Ureter (tissue), 1 donor: ENCODE results near the gene PYCR2. TPM values are rescaled to one million over a fixed set of nuclear protein-coding genes. Genes with fewer than 3 reads are reported as not detected.
A peak's percentile ranks its signal among the peaks of the same experiment; 100 is the strongest.
"Not testable (repeated sequence)": the region's sequence is repeated elsewhere in the genome, so short reads cannot be mapped to it uniquely, and the experiment has no call there.

Experiments used
- DNase-seq: peaks from one replicate; pipeline ENCODE4 v3.0.0-alpha.2; 2020; ENCODE audit warnings: low spot score
- total RNA-seq: library from RNA; stranded (reverse); gene quantifications from one replicate; pipeline ENCODE4 v1.2.4, GENCODE V29; 2023
- donor health status: DM: yes; HTN: yes; CAD: no.

PYCR2 gene
- total RNA-seq, 1 donor from 2014 or later, result 106 TPM

DNA sequence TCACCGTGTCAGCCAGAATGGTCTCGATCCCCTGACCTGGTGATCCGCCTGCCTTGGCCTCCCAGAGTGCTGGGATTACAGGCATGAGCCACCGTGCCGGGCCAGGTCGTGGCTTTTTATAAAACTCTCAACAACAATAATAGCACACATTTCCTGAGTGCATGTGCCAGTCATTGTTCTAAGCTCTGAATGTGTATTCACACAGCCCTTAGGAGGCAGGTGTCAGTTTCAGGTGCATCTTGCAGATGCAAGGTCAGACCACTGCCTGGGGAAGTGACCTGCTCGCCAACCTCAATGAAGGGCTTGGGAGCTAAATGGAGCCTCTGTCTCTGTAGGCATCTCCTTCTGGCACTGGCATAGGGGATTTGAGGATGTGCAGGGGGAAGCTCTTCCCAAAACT is 18.5 kb upstream of the PYCR2 start:
- DNase-seq, result no peak

- no peak for DNase-seq
Measured at GRCh38 chr1:225941942-225942222, 17.8 kb upstream of the PYCR2 start.

DNA sequence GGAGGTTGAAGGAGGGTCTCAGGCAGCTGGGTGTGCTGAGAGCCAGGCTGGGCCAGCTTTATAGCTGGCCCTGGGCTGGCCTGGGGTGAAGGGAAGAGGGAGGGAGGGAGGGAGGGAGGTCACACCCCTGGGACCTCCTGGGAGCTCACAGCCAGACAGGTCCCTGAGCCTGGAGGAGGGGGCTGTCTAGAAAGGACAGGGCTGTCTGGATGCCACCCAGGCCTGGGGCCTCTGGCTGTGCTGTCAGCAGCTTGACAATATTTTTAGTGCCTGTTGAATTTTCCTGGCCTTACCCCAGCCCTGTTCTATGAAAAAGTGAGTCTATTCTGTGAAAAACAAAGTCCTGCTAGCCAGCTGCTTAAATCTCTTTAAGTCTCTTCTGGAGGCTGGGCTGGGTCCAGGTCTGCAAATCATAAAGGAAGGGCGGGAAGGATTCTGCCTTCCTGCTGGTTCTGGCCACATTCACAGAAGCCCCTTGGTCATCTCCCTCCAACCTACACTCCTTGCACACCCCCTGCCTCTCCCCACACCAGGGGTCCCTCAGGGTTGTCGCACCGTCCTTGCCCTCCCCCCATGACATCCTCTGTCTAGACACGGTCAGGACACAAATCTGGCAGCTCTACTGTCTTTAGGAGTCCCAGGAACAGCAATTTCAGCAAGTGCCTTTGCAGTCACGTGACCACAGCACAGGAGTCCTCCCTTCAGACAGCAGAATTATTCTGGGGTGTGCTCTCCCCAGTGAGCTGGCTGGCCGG is 17.3 kb upstream of the PYCR2 start, which contains the start of gene LEFTY2:
TSS of gene LEFTY2 (minus strand) at position 34 of the 755 bp plus-strand sequence. CDS start 80 bp downstream, outside the sequence.
- DNase-seq, result no peak

DNA sequence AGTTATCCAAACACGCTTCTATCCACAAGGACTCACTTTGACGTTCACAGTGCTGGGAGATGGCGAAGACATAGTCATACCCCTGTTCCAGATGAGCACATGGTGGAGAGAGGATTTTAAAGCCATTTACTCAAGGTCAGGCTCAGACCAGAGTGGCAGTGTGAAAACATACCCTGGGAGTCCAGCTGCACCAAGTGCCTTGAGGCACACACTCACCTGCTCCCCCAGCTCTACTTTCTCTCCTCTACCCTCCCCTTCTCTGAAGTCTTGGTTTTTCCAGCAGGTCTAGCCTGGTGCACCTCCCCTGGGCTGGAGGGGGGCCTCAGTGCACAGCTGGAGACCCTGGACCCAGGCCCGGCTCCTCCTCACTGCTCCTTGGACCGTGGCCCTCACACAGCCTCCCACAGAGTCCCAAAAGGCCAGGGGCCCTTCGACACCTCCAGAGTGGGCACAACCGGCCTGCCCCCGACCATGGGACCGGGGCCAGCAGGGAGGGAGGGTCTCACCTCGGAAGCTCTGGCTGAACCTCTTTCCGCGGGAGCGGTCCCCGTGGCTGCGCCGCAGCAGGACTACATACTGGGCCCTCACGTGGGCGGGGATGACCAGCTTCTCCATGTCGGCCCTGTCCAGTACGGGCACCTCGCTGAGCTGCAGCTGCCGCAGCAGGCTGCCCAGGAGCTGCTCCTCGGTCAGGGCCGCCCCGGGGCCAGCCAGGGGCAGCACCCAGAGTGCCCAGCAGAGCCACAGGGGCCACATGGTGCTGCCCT is 16.5 kb upstream of the PYCR2 start:
- DNase-seq, result no peak

- not testable (repeated sequence) for DNase-seq
Measured at GRCh38 chr1:225939939-225940310, 15.9 kb upstream of the PYCR2 start.

DNA sequence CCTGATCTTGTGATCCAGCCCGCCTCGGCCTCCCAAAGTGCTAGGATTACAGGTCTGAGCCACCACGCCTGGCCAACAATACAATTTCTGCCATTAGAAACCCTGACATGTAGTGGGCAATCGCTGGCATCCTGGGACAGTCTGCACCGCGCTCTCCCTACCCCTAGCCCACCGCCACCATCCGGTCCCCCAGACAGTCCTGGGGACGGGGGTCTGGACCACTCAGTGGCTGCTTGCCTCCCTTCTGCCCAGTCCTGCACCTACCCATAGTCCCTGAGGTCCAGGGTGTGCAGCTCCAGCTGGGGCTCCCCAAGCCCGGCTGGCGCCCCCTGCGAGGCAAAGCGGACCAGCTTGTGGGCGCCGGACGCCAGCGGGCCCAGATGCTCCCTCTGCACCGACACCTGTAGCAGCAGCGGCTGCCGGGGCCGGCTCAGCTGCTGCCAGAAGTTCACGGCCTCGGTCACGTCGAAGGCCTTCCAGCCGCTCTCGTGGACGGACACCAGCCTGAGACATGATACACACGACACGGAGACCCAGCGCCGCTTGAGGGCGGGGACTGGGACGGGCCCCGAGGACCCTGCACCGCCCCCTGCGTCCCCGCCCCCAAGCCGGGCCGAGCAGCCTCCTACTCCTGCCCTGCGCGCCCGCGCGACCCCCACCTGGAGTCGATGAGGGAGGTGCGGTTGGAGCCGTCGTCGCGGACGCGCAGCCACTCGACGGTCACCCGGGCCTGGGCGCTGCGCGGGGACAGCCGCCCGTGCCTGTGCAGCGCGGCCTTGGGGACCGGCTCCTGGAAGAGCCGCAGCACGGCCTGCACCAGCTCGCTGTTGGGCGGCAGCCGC is 15.3 kb upstream of the PYCR2 start:
- not testable (repeated sequence) for DNase-seq

- no peak for DNase-seq
Measured at GRCh38 chr1:225937048-225937968, 13.3 kb upstream of the PYCR2 start.

GRCh38 chr1:225936523-225936922 is 12.5 kb upstream of the PYCR2 start:
- DNase-seq, result no peak

DNA sequence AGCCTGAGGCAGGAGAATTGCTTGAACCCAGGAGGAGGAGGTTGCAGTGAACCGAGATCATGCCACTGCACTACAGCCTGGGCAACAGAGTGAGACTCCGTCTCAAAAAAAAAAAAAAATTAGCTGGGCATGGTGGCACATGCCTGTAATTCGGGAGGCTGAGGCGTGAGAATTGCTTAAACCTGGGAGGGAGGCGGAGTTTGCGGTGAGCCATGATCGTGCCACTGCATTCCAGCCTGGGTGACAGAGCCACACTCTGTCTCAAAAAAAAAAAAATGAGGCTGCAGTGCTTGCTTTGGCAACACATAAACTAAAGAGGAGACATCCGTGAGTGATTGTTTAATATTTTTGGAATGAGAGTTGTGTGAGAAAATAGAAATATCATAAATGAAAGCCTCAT is 12.0 kb upstream of the PYCR2 start:
- DNase-seq, result not testable (repeated sequence)

- DNase-seq, result no peak
Measured at GRCh38 chr1:225934711-225935110, 10.7 kb upstream of the PYCR2 start.

- DNase-seq, result no peak
Measured at GRCh38 chr1:225933072-225933471, 9.0 kb upstream of the PYCR2 start.

- no peak for DNase-seq
Measured at GRCh38 chr1:225931270-225932136, 7.5 kb upstream of the PYCR2 start.

GRCh38 chr1:225930566-225930965 is 6.5 kb upstream of the PYCR2 start:
- DNase-seq, result no peak

DNA sequence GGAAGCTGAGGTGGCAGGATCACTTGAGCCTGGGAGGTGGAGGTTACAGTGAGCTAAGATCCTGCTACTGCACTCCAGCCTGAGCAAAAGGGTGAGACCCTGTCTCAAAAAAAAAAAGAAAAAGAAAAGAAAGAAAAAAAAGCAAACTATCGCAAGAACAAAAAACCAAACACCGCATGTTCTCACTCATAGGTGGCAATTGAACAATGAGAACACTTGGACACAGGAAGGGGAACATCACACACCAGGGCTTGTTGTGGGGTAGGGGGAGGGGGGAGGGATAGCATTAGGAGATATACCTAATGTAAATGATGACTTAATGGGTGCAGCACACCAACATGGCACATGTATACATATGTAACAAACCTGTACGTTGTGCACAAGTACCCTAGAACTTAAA is 5.4 kb upstream of the PYCR2 start:
- not testable (repeated sequence) for DNase-seq

- DNase-seq, result no peak
Measured at GRCh38 chr1:225928186-225929175, 4.4 kb upstream of the PYCR2 start.

- DNase-seq, result no peak
Measured at GRCh38 chr1:225926551-225927113, 2.6 kb upstream of the PYCR2 start.

DNA sequence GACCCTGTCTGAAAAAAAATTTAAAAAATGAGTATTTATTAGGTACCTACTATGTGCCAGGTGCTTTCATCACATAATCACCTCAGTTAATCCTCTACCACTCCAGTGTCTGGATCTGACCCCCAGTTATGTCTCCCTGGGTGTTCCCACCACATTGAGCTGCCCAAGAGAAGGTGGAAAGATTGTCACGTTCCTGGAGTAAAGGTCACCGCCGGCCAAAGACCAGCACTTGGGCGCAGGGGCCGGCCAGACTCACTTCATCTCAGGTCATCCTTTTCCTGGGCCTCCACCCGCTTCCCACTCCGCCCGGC is 714 bp downstream of the PYCR2 start:
- DNase-seq, result no peak

GRCh38 chr1:225921734-225922709 is 2.0 kb downstream of the PYCR2 start:
- peak; percentile 79 for DNase-seq
